ENCODE results near the gene SPI1.

- TF ChIP-seq, protein P1, sequence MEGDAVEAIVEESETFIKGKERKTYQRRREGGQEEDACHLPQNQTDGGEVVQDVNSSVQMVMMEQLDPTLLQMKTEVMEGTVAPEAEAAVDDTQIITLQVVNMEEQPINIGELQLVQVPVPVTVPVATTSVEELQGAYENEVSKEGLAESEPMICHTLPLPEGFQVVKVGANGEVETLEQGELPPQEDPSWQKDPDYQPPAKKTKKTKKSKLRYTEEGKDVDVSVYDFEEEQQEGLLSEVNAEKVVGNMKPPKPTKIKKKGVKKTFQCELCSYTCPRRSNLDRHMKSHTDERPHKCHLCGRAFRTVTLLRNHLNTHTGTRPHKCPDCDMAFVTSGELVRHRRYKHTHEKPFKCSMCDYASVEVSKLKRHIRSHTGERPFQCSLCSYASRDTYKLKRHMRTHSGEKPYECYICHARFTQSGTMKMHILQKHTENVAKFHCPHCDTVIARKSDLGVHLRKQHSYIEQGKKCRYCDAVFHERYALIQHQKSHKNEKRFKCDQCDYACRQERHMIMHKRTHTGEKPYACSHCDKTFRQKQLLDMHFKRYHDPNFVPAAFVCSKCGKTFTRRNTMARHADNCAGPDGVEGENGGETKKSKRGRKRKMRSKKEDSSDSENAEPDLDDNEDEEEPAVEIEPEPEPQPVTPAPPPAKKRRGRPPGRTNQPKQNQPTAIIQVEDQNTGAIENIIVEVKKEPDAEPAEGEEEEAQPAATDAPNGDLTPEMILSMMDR (optimal IDR thresholded peaks at IDR 0.05 in 1 of 3, IDR thresholded peaks at IDR 0.05 in 1 of 3, conservative IDR thresholded peaks at IDR 0.05 in 1 of 3; ENCODE audit: extremely low read depth in 1 of 3, insufficient read depth in 2 of 3, low read length in 3 of 3), result no peak
- no peak for TF ChIP-seq EZH2 (IDR thresholded peaks at IDR 0.05; ENCODE audit: low read length)
Measured at GRCh38 chr11:47413351-47413750, 35.0 kb upstream of the SPI1 start.

All from keratinocyte (primary cell).